Measurements from ENCODE around the gene RPL3. TPM values are rescaled to one million over a fixed set of nuclear protein-coding genes. Genes with fewer than 3 reads are reported as not detected.

Gene RPL3
- total RNA-seq, 1 experiment from 2014 or later = 3,009 TPM

DNA sequence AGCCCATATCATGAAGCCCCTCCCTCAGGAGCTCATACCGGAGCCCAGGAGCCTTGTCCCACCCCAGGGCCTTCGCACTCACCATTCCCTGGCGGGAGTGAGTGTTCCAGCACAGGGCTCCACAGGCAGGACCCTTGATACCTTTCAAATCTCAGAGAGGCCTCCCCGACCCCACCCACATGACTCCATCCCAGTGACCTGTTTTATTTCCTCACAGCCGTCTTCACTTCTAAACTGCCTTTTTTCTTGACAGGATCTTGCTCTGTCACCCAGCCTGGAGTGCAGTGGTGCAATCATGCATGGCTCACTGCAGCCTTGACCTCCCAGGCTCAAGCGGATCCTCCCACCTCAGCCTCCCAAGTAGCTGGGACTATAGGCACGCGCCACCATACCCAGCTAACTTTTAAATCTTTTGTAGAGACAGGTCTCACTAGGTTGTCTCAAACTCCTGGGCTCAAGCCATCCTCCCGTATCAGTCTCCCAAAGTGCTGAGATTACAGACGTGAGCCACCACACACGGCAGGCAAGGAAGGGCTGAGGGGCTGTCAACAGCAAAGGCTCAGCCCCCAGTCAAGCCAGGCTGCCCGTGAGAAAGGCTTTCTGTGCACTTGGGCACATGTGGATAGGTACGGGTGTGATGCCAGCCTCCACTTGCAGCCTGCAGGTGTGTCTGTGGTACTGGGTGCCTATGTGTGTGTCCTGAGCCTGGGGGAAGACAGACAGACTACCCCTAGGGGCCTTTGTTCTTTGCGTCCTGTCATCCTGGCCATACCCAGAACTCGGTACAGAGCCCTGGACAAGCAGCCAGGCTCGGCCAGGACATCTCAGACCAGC is 9.3 kb downstream of the RPL3 start (continued):
- TF ChIP-seq, protein P1, sequence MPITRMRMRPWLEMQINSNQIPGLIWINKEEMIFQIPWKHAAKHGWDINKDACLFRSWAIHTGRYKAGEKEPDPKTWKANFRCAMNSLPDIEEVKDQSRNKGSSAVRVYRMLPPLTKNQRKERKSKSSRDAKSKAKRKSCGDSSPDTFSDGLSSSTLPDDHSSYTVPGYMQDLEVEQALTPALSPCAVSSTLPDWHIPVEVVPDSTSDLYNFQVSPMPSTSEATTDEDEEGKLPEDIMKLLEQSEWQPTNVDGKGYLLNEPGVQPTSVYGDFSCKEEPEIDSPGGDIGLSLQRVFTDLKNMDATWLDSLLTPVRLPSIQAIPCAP (CRISPR knock-in tag; IDR thresholded peaks at IDR 0.05) = peak; percentile 66; the same call in 1 of the 2 replicates

GRCh38 chr22:39309364-39309861 is 10.0 kb downstream of the RPL3 start:
- DNase-seq (ENCODE audit: low spot score) (peak; percentile 70), ATAC-seq (peak; percentile 8)
- Mint-ChIP-seq H3K27me3 (ENCODE audit: low read depth) (no peaks in the 10 kb centered on the region), H3K27ac (peak overlapping the region; percentile 76), H3K4me3 (no peak overlapping the region), H3K4me1 (peaks cover 37% of the 10 kb centered on the region), H3K9me3 (no peaks in the 10 kb centered on the region), H3K36me3 (peaks cover 35% of the 10 kb centered on the region)
- ChIA-PET CTCF (interaction anchor here (0.5 to 4.0 kb wide), 33 partner anchors 9 to 439 kb away, joined by 3 to 66 read pairs (median 4); partner anchors contain the start of genes CBX7, PDGFB and RPL3), POLR2A (interaction anchor here (0.6 to 4.1 kb wide), 10 partner anchors 9 to 207 kb away, joined by 3 to 31 read pairs (median 4); partner anchors contain the start of gene RPL3)
- TF ChIP-seq, protein P2, sequence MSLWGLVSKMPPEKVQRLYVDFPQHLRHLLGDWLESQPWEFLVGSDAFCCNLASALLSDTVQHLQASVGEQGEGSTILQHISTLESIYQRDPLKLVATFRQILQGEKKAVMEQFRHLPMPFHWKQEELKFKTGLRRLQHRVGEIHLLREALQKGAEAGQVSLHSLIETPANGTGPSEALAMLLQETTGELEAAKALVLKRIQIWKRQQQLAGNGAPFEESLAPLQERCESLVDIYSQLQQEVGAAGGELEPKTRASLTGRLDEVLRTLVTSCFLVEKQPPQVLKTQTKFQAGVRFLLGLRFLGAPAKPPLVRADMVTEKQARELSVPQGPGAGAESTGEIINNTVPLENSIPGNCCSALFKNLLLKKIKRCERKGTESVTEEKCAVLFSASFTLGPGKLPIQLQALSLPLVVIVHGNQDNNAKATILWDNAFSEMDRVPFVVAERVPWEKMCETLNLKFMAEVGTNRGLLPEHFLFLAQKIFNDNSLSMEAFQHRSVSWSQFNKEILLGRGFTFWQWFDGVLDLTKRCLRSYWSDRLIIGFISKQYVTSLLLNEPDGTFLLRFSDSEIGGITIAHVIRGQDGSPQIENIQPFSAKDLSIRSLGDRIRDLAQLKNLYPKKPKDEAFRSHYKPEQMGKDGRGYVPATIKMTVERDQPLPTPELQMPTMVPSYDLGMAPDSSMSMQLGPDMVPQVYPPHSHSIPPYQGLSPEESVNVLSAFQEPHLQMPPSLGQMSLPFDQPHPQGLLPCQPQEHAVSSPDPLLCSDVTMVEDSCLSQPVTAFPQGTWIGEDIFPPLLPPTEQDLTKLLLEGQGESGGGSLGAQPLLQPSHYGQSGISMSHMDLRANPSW (CRISPR knock-in tag; conservative IDR thresholded peaks at IDR 0.05; ENCODE audit: low read depth) = no peak
- 0 out of 2 replicates have a peak, but pooled peaks have one; percentile 7 for TF ChIP-seq PRRX2 (CRISPR knock-in tag; IDR thresholded peaks at IDR 0.05)
- no peak for TF ChIP-seq SOX15 (CRISPR knock-in tag; IDR thresholded peaks at IDR 0.05)
- no peak for TF ChIP-seq ZSCAN18 (CRISPR knock-in tag; IDR thresholded peaks at IDR 0.05)
- TF ChIP-seq ZNF423 (CRISPR knock-in tag; IDR thresholded peaks at IDR 0.05) = peak; percentile 55; the same call in 1 of the 2 replicates
- TF ChIP-seq AR (CRISPR knock-in tag; IDR thresholded peaks at IDR 0.05) = no peak
- peak; percentile 26; the same call in 1 of the 2 replicates for TF ChIP-seq MAX (CRISPR knock-in tag; IDR thresholded peaks at IDR 0.05)
- TF ChIP-seq ATF1 (CRISPR knock-in tag; IDR thresholded peaks at IDR 0.05) = 0 out of 2 replicates have a peak, but pooled peaks have one; percentile 21
- TF ChIP-seq E2F5 (CRISPR knock-in tag; IDR thresholded peaks at IDR 0.05) = no peak
